ENCODE data around the gene CENPT. TPM values are rescaled to one million over a fixed set of nuclear protein-coding genes. Genes with fewer than 3 reads are reported as not detected.
A peak's percentile ranks its signal among the peaks of the same experiment; 100 is the strongest.

The CENPT gene
- total RNA-seq, 1 donor from 2014 or later, result 153 TPM

- Mint-ChIP-seq H3K36me3 (ENCODE audit: unreplicated experiment) (no peaks in the 10 kb centered on the region), H3K27ac (ENCODE audit: unreplicated experiment) (no peak overlapping the region), H3K9me3 (ENCODE audit: unreplicated experiment) (peaks cover 10% of the 10 kb centered on the region), H3K4me1 (ENCODE audit: low read depth, unreplicated experiment) (peaks cover 16% of the 10 kb centered on the region), H3K27me3 (ENCODE audit: unreplicated experiment) (peaks cover 6% of the 10 kb centered on the region), H3K4me3 (ENCODE audit: unreplicated experiment) (no peak overlapping the region)
- no peak for DNase-seq
- TF ChIP-seq, protein P1, sequence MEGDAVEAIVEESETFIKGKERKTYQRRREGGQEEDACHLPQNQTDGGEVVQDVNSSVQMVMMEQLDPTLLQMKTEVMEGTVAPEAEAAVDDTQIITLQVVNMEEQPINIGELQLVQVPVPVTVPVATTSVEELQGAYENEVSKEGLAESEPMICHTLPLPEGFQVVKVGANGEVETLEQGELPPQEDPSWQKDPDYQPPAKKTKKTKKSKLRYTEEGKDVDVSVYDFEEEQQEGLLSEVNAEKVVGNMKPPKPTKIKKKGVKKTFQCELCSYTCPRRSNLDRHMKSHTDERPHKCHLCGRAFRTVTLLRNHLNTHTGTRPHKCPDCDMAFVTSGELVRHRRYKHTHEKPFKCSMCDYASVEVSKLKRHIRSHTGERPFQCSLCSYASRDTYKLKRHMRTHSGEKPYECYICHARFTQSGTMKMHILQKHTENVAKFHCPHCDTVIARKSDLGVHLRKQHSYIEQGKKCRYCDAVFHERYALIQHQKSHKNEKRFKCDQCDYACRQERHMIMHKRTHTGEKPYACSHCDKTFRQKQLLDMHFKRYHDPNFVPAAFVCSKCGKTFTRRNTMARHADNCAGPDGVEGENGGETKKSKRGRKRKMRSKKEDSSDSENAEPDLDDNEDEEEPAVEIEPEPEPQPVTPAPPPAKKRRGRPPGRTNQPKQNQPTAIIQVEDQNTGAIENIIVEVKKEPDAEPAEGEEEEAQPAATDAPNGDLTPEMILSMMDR (IDR thresholded peaks at IDR 0.05; ENCODE audit: partially characterized antibody, unreplicated experiment), result no peak
These were observed 30.7 kb upstream of the CENPT start for GRCh38 chr16:67878232-67878631.

- Mint-ChIP-seq H3K36me3 (ENCODE audit: unreplicated experiment) (no peaks in the 10 kb centered on the region), H3K9me3 (ENCODE audit: unreplicated experiment) (peaks cover 10% of the 10 kb centered on the region), H3K4me3 (ENCODE audit: unreplicated experiment) (no peak overlapping the region)
These were observed 29.6 kb upstream of the CENPT start for GRCh38 chr16:67877064-67877463.

GRCh38 chr16:67874372-67874771 is 26.9 kb upstream of the CENPT start:
- Mint-ChIP-seq H3K27me3 (ENCODE audit: unreplicated experiment) (peaks cover 3% of the 10 kb centered on the region), H3K27ac (ENCODE audit: unreplicated experiment) (peak overlapping the region; percentile 91), H3K4me1 (ENCODE audit: low read depth, unreplicated experiment) (peaks cover 14% of the 10 kb centered on the region), H3K36me3 (ENCODE audit: unreplicated experiment) (no peaks in the 10 kb centered on the region), H3K9me3 (ENCODE audit: unreplicated experiment) (peaks cover 12% of the 10 kb centered on the region), H3K4me3 (ENCODE audit: unreplicated experiment) (peak overlapping the region; percentile 94)
- no peak for DNase-seq
- TF ChIP-seq, protein P1 (IDR thresholded peaks at IDR 0.05; ENCODE audit: partially characterized antibody, unreplicated experiment), result no peak

More at GRCh38 chr16:67877064-67877463, 29.6 kb upstream of the CENPT start:
- Mint-ChIP-seq H3K27me3 (ENCODE audit: unreplicated experiment) (peaks cover 6% of the 10 kb centered on the region), H3K27ac (ENCODE audit: unreplicated experiment) (no peak overlapping the region), H3K4me1 (ENCODE audit: low read depth, unreplicated experiment) (peaks cover 14% of the 10 kb centered on the region)
- no peak for DNase-seq
- TF ChIP-seq, protein P1 (IDR thresholded peaks at IDR 0.05; ENCODE audit: partially characterized antibody, unreplicated experiment), result no peak

DNA sequence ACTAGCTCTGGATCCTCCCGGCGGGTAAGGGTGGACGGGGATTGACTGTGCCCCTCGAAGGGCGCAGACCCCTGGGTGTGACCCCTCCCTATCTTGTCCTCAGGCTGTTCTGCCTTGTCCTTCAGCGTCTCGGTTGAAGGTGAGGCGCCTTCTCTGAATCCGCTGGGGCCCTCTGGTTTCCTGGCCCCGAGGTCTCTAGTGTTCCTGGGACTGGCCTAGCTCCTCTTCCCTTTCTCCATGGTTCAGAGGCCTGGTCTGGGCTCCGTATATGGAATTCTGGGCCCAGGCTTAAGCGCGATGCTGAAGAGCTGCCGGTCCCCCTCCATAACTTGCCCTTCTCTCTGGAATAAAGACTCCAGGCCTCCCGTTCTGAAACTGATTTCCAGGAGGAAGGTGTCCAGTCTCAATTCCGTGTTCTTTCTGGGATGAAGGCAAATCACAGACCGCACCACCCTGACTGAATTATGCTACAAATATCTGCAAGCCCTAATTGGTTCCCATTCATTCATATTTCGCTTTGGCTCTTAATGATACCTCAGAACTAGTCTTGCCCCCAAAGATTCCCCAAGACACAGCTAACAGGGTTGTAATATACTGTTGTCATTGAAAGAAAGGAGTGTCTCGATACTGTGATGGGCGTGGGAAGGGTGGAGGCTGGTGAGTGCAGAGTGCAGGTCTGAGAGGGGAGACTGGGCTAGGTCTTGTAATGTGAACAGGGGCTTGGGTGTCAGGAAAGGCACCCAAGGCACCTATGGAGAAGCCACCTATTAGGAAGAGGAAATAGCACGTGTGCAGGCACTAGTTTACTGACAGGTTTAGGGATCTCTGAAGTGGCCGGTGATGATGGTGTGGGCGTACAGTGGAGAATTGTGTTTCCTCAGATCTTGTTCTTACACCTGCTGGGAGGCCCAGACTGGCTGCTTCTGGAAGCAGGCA is 26.2 kb upstream of the CENPT start:
- Mint-ChIP-seq H3K4me3 (ENCODE audit: unreplicated experiment) (peak overlapping the region; percentile 94), H3K27me3 (ENCODE audit: unreplicated experiment) (peaks cover 3% of the 10 kb centered on the region), H3K27ac (ENCODE audit: unreplicated experiment) (peak overlapping the region; percentile 91), H3K4me1 (ENCODE audit: low read depth, unreplicated experiment) (peaks cover 14% of the 10 kb centered on the region), H3K36me3 (ENCODE audit: unreplicated experiment) (no peaks in the 10 kb centered on the region), H3K9me3 (ENCODE audit: unreplicated experiment) (peaks cover 10% of the 10 kb centered on the region)
- DNase-seq, result no peak
- TF ChIP-seq, protein P1 (IDR thresholded peaks at IDR 0.05; ENCODE audit: partially characterized antibody, unreplicated experiment), result no peak

All from glutamatergic neuron (in vitro differentiated cells).